ENCODE measurements around the gene SMC5. TPM values are rescaled to one million over a fixed set of nuclear protein-coding genes. Genes with fewer than 3 reads are reported as not detected.

The SMC5 gene
- total and polyA plus RNA-seq, 2 of the 8 experiments (the other 6 are each of a cell fraction or from before 2014, with no cell fraction given) = 4.5 to 22.6 TPM

GRCh38 chr9:70285246-70285645 is 26.5 kb downstream of the SMC5 start (continued):
- no peak for TF ChIP-seq CHD7 (IDR thresholded peaks at IDR 0.05; ENCODE audit: insufficient replicate concordance, low read length)
- no peak for TF ChIP-seq JUN (IDR thresholded peaks at IDR 0.05; ENCODE audit: low read depth, low read length)
- no peak for TF ChIP-seq SP4 (IDR thresholded peaks at IDR 0.05; ENCODE audit: low read length)
- TF ChIP-seq NANOG (IDR thresholded peaks at IDR 0.05; ENCODE audit: insufficient read depth, low read depth, low read length, poor library complexity, severe bottlenecking) = no peak
- no peak for TF ChIP-seq CREB1 (IDR thresholded peaks at IDR 0.05)
